Sigmoid colon (tissue), 4 donors: ENCODE results near the gene SMG9.

ENCODE experiments used
- POLR2A ChIP-seq, 2 donors: fragments of 450-650 bp; IDR thresholded peaks; one replicate each; pipeline ENCODE4 v1.6.1; 2016; ENCODE audit warnings: antibody characterized with exemption in 2 of 2, mild to moderate bottlenecking in 2 of 2, moderate library complexity in 2 of 2
- POLR2AphosphoS5 ChIP-seq, 4 donors: sonication (generic); formaldehyde crosslinking; IDR thresholded peaks; one replicate each; pipeline ENCODE4 v1.6.1; 2017; ENCODE audit warnings: antibody characterized with exemption in 4 of 4
- TF ChIP-seq, protein P1 (sequence below), 4 experiments: fragments of 450-650 bp in 3 of 4; fragments of 200-600 bp in 1 of 4; IDR thresholded peaks; one replicate each; pipeline ENCODE4 v1.5.1; 2016 to 2019; ENCODE audit warnings: antibody characterized with exemption in 4 of 4, mild to moderate bottlenecking in 3 of 4, moderate library complexity in 2 of 4

DNA sequence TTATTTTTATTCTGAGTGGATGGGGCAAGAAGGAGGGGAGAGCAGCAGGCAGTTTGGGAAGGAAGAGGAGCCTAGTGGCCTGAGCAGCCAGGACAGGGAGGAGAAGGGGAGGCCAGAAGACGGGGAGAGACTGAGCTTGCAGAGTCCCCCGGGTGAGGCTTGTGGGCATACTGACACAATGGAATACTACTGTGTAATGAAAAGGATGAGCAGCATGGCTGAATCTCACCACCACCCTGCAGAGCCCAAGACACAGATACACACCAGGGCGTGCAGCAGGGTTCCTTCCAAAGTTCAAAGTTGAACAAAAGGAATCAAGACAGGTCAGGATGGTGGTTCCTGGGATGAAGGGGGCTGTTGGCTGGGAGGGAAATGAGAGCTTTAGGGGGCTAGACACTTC, 8.1 kb upstream of the SMG9 start:
- TF ChIP-seq, protein P1, sequence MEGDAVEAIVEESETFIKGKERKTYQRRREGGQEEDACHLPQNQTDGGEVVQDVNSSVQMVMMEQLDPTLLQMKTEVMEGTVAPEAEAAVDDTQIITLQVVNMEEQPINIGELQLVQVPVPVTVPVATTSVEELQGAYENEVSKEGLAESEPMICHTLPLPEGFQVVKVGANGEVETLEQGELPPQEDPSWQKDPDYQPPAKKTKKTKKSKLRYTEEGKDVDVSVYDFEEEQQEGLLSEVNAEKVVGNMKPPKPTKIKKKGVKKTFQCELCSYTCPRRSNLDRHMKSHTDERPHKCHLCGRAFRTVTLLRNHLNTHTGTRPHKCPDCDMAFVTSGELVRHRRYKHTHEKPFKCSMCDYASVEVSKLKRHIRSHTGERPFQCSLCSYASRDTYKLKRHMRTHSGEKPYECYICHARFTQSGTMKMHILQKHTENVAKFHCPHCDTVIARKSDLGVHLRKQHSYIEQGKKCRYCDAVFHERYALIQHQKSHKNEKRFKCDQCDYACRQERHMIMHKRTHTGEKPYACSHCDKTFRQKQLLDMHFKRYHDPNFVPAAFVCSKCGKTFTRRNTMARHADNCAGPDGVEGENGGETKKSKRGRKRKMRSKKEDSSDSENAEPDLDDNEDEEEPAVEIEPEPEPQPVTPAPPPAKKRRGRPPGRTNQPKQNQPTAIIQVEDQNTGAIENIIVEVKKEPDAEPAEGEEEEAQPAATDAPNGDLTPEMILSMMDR (IDR thresholded peaks at IDR 0.05) = no peak
- TF ChIP-seq POLR2A (IDR thresholded peaks at IDR 0.05) (no peak), POLR2AphosphoS5 (IDR thresholded peaks at IDR 0.05) (no peak)
